Measurements from ENCODE around the gene PIP4K2A.

PIP4K2A gene

DNA sequence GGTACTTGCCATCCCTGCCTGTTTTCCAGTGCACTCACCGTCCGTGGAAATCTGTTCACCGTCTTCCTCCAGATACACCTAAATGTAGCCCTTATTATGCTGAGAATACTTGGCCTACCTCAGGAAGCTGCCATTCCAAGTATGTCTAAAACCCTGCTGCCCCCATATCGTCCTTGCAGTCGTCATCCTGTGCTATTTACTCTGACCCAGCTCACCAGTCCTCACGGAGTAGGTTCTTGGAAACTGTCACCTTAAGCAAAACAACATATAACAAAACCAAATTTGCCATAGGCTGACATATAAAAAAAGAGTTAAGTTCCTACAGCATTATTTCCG lies 880 bp upstream of the PIP4K2A start:
- no peak for TF ChIP-seq LEF1 (IDR thresholded peaks at IDR 0.05; ENCODE audit: borderline replicate concordance)
- no peak for TF ChIP-seq FOXK2 (IDR thresholded peaks at IDR 0.05)
- no peak for TF ChIP-seq TARDBP (IDR thresholded peaks at IDR 0.05)
- no peak for TF ChIP-seq L3MBTL2 (conservative IDR thresholded peaks at IDR 0.05)
- TF ChIP-seq CTBP1 (IDR thresholded peaks at IDR 0.05; ENCODE audit: borderline replicate concordance) = no peak
- TF ChIP-seq SUZ12 (IDR thresholded peaks at IDR 0.05) = no peak
- TF ChIP-seq, protein P1, sequence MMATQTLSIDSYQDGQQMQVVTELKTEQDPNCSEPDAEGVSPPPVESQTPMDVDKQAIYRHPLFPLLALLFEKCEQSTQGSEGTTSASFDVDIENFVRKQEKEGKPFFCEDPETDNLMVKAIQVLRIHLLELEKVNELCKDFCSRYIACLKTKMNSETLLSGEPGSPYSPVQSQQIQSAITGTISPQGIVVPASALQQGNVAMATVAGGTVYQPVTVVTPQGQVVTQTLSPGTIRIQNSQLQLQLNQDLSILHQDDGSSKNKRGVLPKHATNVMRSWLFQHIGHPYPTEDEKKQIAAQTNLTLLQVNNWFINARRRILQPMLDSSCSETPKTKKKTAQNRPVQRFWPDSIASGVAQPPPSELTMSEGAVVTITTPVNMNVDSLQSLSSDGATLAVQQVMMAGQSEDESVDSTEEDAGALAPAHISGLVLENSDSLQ (IDR thresholded peaks at IDR 0.05) = no peak
- TF ChIP-seq HDGF (IDR thresholded peaks at IDR 0.05; ENCODE audit: borderline replicate concordance) = no peak
- no peak for TF ChIP-seq BHLHE40 (IDR thresholded peaks at IDR 0.05; ENCODE audit: borderline replicate concordance)
- TF ChIP-seq ZNF384 (IDR thresholded peaks at IDR 0.05) = no peak
- TF ChIP-seq ARNT (IDR thresholded peaks at IDR 0.05) = no peak
- TF ChIP-seq SP1 (IDR thresholded peaks at IDR 0.05) = no peak
- ChIA-PET CTCF (no interaction called here), POLR2A (no interaction called here)

DNA sequence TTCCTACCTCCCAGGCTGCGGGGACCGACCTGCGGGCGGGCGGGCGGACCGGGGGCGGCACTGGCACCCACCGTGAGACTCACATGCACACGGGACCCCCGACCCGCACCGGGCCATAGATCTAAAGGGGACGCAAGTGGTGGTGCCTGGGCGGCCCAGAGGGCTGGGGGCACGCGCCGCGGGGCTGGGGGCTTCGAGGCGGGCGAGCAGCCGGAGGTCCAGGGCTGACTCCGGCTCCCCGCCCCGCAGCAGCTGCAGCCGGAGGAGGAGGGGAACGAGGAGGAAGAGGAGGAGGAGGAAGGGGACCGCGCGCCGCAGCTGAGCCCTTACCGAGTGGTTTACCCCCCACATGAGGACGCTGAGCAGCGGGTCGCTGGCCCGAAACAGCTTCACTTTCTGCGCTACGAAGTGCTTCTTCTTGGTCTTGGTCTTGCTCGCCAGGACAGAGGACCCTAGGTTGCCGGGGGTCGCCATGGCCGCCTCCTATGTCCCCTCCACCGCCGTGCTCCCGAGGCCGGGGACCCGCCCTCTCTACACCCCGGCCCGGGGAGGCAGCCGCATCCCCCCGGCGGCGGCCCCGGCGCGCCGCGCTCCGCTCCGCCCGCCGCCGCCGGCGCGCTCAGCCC lies 412 bp downstream of the PIP4K2A start:
- DNase-seq (ENCODE audit: extremely low spot score) = no peak
- ChIA-PET POLR2A (interaction anchor here (1.3 kb wide), 1 partner anchor 84 kb away, joined by 3 read pairs; no protein-coding TSS in a partner anchor), CTCF (no interaction called here)

More for the DNA sequence above, 880 bp upstream of the PIP4K2A start:
- no peak for DNase-seq (ENCODE audit: extremely low spot score)

DNA sequence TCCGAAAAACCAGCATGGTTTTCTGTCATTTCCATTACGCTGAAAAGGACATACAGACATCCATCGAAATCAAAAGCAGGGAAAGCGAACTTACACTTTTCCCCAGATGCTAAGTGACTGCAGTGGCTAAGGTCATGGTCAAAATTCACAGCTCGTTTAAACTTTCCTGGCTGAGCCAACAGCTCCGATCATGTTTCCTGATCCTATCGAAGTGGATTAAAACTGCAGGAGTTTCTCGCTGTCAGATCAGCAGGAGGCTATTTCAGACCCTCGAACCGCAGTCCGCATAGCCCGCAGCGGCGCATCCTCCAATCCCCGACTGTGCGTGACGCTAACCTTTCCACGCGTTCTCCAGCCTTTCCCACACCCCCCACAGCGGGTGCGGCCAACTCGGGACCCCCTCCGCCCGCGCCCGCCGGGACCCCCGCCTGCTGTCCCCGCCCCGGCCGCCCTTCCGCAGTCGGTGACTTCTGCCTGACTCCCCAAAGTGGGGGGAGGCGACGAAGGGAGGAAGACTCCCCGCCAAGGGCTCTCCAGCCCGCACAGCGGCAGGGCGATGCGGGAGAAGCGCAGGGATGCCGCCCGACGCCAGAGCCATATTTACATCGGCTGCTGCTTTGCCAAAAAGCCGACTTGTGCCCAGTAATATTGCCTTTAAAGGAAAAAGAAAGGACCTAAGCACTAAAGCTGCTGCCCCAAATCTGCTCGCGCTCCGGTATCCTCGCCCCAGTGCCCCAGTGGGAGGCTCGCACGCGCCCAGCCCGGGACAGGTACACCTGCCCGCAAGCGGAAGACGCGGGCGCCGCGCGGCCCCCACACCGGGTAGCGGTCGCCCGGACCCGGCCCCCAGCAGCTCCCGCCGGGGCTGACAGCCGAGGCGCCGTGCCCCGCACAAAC lies 1.2 kb downstream of the PIP4K2A start:
- ChIA-PET CTCF (interaction anchor here (0.6 to 0.7 kb wide), 2 partner anchors 154 to 163 kb away, joined by 3 read pairs; no protein-coding TSS in a partner anchor), POLR2A (interaction anchor here (0.7 to 1.3 kb wide), 3 partner anchors 16 to 83 kb away, joined by 3 to 4 read pairs (median 3); no protein-coding TSS in a partner anchor)
- TF ChIP-seq CTBP1 (IDR thresholded peaks at IDR 0.05; ENCODE audit: borderline replicate concordance) (peak; percentile 22; the same call in 1 of the 2 replicates), NFRKB (IDR thresholded peaks at IDR 0.05) (no peak), LEF1 (IDR thresholded peaks at IDR 0.05; ENCODE audit: borderline replicate concordance) (no peak), BHLHE40 (IDR thresholded peaks at IDR 0.05; ENCODE audit: borderline replicate concordance) (no peak), HDGF (IDR thresholded peaks at IDR 0.05; ENCODE audit: borderline replicate concordance) (no peak), FOXM1 (IDR thresholded peaks at IDR 0.05; ENCODE audit: borderline replicate concordance) (no peak)
- DNase-seq (ENCODE audit: extremely low spot score) = peak; percentile 50

More for the DNA sequence above, 412 bp downstream of the PIP4K2A start:
- TF ChIP-seq SP1 (IDR thresholded peaks at IDR 0.05) (no peak), FOXM1 (IDR thresholded peaks at IDR 0.05; ENCODE audit: borderline replicate concordance) (no peak), FOXA1 (IDR thresholded peaks at IDR 0.05) (no peak), CTBP1 (IDR thresholded peaks at IDR 0.05; ENCODE audit: borderline replicate concordance) (no peak), LEF1 (IDR thresholded peaks at IDR 0.05; ENCODE audit: borderline replicate concordance) (no peak), ELF4 (IDR thresholded peaks at IDR 0.05) (no peak), ZNF384 (IDR thresholded peaks at IDR 0.05) (no peak), HDGF (IDR thresholded peaks at IDR 0.05; ENCODE audit: borderline replicate concordance) (no peak), SUZ12 (IDR thresholded peaks at IDR 0.05) (no peak), FOXK2 (IDR thresholded peaks at IDR 0.05) (no peak)
- TF ChIP-seq, protein P1 (IDR thresholded peaks at IDR 0.05) = no peak

DNA sequence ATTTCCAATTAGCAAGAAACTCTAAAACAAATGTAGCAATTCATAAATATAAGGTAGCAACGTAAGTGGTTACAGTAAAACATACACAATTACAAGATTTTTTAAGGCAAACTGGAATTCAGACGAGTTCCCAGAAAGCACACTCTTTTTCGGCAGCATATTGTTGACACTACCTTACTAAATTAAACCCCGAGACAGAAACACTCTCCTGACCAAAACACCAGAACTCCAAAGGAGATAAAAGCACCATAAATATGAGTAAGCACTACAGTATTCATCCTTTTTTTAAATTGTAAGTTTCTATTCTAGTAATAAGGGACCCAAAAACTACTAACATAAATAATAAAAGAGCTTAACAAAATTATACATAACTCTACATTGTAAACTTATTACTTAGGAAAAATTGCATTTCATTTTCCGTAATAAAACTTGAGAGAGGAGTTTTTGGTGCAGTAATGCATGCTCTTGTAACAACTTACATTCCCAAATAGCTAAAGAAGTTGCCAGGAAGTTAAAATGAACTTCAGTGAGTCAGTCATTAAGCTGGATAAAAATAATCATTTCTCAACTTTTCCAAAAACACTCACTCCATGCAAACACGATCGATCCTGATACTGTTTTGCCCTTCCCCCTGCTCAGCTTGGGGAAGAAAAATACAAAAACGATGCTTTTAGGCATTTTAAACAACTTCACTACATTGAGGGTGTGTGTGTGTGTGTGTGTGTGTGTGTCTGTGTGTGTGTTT lies 2.0 kb downstream of the PIP4K2A start:
- ChIA-PET CTCF (interaction anchor here (0.6 to 0.7 kb wide), 2 partner anchors 153 to 162 kb away, joined by 3 read pairs; no protein-coding TSS in a partner anchor), POLR2A (interaction anchor here (0.7 to 1.3 kb wide), 3 partner anchors 16 to 82 kb away, joined by 3 to 4 read pairs (median 3); no protein-coding TSS in a partner anchor)
- DNase-seq (ENCODE audit: extremely low spot score) = no peak
- TF ChIP-seq FOXA1 (IDR thresholded peaks at IDR 0.05) (no peak), LEF1 (IDR thresholded peaks at IDR 0.05; ENCODE audit: borderline replicate concordance) (no peak), HDGF (IDR thresholded peaks at IDR 0.05; ENCODE audit: borderline replicate concordance) (no peak)

DNA sequence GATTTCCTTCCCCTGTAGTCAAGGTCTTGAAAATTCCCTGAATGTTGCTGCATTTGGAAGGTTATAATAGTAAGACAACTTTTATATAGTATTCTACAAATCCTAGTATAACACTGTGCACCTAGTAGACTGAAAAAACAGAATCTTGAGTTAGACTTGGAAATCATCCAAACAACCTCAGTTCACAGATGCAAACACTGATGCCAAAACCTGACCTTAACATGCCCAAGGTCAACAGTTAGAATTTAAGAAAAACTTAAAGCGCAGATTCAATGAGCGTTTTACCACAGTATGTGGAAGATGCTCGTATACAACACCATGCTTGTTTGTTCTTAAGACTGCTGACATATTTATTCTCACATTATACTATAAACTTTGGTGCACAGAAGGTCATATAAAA lies 3.0 kb downstream of the PIP4K2A start:
- ChIA-PET POLR2A (no interaction called here), CTCF (no interaction called here)
- no peak for DNase-seq (ENCODE audit: extremely low spot score)
- no peak for TF ChIP-seq L3MBTL2 (conservative IDR thresholded peaks at IDR 0.05)
- TF ChIP-seq, protein P1 (IDR thresholded peaks at IDR 0.05) = no peak; the same call in 1 of the 2 replicates
- no peak for TF ChIP-seq ZNF384 (IDR thresholded peaks at IDR 0.05)

Data from HEK293T (cell line).